Stimulated activated CD8-positive, alpha-beta memory T cell treated with anti-CD3 and anti-CD28 coated beads, Interleukin-7, amount 100 ng/mL, for 1 hour (primary cell): ENCODE data around the gene MRPL44.

Source experiments
- DNase-seq, 2 donors: peaks; one replicate each; pipeline ENCODE4 v3.0.0-alpha.2; 2020; ENCODE audit warnings: low read depth in 2 of 2

MRPL44 gene

GRCh38 chr2:224004105-224004695 lies 46.9 kb downstream of the MRPL44 start:
- DNase-seq: no peak

- no peak for DNase-seq
These were observed 51.5 kb downstream of the MRPL44 start for GRCh38 chr2:224008702-224009261.

- DNase-seq: no peak
These were observed 52.5 kb downstream of the MRPL44 start for GRCh38 chr2:224009605-224010315.

DNA sequence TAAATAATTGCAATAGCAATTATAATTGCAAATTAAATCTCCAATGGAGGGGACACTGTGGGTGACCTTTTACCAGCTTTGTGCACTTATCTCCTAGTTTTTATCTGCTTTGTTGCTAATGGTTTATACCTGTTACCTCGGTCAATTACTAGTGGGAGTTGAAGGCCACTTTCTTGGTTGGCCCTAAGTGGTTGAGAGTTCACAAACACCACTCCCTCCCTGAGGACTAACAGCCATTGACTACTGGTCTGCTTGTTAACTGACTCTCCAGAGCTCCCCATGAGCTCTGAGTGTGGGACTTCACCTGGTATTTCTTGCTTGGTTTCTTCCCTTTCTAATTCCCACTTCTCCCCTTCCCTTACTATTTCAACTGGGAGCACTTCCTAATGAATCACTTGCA lies 54.6 kb downstream of the MRPL44 start:
- DNase-seq: no peak

GRCh38 chr2:224014336-224014735 lies 57.1 kb downstream of the MRPL44 start:
- DNase-seq: no peak

DNA sequence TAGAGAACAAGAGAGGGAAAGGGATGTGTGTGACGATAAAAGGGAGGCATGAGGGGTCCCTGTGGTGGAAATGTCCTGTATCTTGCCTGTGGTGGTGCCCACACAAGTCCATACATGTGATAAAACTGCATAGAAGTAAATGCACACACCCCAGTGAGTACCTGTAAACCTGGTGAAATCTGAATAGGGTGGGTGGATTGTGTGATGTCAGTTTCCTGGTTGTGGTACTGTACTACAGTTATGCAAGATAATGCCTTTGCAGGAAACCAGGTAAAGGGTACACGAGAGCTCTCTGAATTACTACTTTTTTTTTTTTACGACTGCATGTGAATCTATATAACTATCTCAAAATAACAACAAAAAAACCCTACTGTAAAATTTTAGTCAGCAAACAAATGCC lies 59.7 kb downstream of the MRPL44 start:
- no peak for DNase-seq
